GM10266 (cell line): ENCODE results near the gene TWF1.
A peak's percentile ranks its signal among the peaks of the same experiment; 100 is the strongest.

Experiments
- DNase-seq: peaks from one replicate; pipeline ENCODE4 v3.0.0; 2012; ENCODE audit errors: extremely low spot score
- TF ChIP-seq, protein P1 (sequence below): IDR thresholded peaks from 2 replicates; pipeline ENCODE4 v1.5.1; 2012; ENCODE audit warnings: mild to moderate bottlenecking, low read depth; ENCODE audit not compliant: control insufficient read depth, insufficient read depth; ENCODE audit errors: missing control alignments

The TWF1 gene

DNA sequence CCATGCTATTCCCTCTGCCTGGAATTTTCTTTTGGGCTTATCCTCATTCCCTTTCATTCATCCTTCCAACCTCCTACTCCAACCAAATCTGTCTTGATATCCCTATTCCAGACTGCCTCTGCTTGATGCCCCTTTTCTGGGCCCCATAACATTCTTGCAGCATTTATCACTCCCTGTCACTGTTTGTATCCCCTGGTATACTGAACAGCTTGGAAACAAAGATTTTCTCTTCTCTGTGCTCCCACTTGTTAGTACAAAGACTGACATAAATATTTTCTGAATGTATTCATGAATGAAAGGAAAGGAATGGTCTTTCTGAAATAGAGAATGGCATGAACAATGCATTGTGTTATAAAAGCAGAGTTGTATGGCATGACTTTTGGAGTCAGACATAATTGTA, 39.8 kb downstream of the TWF1 start:
- TF ChIP-seq, protein P1, sequence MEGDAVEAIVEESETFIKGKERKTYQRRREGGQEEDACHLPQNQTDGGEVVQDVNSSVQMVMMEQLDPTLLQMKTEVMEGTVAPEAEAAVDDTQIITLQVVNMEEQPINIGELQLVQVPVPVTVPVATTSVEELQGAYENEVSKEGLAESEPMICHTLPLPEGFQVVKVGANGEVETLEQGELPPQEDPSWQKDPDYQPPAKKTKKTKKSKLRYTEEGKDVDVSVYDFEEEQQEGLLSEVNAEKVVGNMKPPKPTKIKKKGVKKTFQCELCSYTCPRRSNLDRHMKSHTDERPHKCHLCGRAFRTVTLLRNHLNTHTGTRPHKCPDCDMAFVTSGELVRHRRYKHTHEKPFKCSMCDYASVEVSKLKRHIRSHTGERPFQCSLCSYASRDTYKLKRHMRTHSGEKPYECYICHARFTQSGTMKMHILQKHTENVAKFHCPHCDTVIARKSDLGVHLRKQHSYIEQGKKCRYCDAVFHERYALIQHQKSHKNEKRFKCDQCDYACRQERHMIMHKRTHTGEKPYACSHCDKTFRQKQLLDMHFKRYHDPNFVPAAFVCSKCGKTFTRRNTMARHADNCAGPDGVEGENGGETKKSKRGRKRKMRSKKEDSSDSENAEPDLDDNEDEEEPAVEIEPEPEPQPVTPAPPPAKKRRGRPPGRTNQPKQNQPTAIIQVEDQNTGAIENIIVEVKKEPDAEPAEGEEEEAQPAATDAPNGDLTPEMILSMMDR = no peak
- no peak for DNase-seq

DNA sequence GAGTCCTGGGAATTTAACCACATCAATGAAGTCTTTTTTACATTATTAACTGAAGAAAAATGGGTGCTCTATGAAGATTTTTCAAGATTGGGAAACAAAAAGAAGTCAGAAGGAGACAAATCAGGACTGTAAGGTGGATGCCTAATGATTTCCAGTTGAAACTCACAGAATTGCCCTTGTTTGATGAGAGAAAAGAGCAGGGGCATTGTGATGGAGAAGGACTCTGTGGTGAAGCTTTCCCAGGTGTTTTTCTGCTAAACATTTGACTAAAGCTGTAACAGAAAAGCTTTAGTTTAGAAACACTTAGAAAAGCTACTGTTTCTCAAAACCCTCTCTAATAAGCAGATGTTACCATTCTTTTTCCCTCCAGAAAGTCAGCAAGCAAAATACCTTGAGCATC, 41.6 kb downstream of the TWF1 start:
- TF ChIP-seq, protein P1 = no peak
- DNase-seq = no peak

DNA sequence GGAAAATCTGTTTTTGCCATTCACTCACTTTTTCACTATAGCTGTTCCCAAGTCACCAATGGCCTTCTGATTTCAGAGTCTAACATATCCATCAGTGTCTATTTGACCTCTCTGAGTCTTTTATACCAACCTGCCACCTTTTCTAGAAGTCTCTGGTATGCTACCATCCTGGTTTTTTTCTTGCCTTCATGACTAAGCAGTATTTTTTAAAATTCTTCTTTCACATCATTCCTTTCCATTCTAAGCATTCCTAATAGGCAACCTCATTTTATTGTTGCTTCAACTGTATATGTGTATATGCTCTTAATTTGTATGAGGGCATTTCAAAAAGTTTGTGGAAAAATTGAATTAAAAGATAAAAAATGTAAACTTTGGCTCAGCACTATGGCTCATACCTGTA, 42.3 kb downstream of the TWF1 start:
- TF ChIP-seq, protein P1 = no peak
- DNase-seq = no peak

DNA sequence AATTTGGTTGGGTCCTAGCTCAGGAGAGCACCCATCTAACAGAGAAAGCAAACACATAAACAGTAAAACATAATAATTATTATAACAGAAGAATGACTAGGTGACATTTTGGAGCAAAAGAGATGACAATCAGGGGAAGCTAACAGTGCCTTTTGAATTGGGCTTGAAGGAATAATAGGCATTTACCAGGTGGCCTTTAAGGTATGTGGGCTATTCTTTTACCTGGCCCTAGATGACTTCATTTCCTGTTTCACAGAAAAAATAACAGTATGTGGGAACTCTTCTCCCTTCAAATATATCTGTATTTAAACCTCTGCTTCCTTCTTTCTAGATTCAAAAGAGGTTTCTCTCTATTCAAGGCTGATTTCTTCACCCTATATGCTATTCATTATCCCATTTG, 43.5 kb downstream of the TWF1 start:
- no peak for DNase-seq
- TF ChIP-seq, protein P1 = no peak

DNA sequence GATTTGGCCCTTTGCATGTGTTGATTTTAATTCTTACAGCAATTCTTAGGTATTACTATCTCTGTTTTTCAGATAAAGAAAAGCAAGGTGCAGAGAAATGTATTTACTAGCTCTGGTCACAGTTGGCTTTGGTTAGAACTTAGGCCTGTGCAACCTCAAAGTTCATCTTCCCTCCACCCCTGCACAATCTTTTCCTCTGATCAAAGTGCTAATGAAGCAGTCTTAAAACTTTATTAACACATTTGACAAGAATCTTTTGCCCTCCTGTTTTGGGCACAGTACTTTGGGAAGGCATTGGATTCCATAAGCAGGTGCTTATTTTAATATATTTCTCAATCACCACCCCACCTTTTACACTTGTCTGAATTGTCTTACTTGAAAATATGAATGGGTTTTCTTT, 44.6 kb downstream of the TWF1 start:
- DNase-seq = no peak

DNA sequence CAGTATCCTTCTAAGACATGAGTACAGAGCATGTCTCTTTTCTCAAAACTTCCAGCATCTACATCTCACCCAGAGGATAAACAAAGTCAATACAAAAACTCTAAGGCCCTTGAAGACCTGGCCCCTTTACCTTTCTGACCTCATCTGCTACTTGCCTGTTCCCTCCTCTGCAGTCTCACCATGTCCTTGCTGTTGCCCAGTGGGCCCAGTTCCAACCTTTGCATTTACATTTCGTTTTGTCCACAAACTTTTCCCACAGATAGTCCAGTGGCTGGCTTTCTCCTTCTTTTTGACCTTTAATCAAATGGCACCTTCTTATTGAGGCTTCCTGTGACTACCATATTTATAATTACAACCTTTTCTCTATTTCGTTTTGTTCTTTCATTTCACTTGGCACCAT, 45.7 kb downstream of the TWF1 start:
- TF ChIP-seq, protein P1 = no peak
- no peak for DNase-seq

More for the DNA sequence above, 44.6 kb downstream of the TWF1 start:
- TF ChIP-seq, protein P1 = no peak

DNA sequence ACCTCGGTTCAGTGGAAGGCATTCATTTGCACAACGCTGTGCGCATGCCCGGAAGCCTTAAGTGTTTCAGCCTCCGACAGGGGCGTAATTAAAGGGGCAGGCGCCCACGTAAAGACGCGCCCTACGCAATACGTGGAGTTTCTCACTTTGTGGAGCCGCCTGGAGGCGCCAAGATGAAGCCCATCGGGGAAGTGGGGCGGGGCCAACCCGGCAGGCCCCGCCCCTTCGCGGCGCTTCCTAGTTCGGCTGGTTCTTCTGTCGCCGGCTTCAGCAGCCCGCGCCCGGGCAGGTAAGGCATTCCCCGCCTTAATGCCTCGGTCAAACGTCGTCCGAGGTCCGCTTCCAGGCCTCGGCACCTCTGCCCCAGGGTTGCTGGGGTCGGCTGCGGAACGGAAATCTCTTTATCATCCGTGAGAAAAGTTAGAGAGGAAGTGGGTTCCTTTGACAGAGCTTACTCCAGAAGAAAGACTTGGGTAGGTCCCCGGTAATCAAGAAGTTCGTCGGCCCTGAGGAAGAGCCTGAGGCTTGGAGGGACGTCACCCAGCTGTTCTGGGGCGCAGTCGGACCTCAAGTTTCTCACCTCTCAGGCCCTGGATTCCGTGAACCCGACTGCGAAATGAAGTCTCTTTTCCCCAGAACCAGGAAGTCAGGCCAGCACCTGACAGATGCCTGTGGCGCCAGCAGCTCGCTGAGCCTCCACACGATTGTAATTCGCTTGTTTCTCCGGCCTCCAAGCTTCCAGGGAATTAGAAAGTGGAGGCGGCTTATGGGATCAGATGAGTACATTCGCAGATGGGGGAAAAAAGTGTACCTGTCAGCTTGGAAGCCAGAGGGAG, 47.2 kb downstream of the TWF1 start, which contains the start of the genes IRAK4 and PUS7L:
Gene IRAK4 (plus strand): TSS at position 224 of the 836 bp plus-strand sequence. CDS start 9,161 bp downstream, outside the sequence.
Gene PUS7L (minus strand): TSS at position 63 of the 836 bp plus-strand sequence. CDS start 3,545 bp downstream, outside the sequence.
- TF ChIP-seq, protein P1 = peak; percentile 50
- peak; percentile 88 for DNase-seq
